HG02798 (cell line): ENCODE data around the gene GLI2.

ENCODE experiments used
- ATAC-seq: cut with Tn5 transposase; IDR thresholded peaks from one replicate; pipeline ENCODE4 v1.9.1; 2021; ENCODE audit warnings: mild to moderate bottlenecking; ENCODE audit not compliant: unreplicated experiment, poor library complexity

The GLI2 gene

DNA sequence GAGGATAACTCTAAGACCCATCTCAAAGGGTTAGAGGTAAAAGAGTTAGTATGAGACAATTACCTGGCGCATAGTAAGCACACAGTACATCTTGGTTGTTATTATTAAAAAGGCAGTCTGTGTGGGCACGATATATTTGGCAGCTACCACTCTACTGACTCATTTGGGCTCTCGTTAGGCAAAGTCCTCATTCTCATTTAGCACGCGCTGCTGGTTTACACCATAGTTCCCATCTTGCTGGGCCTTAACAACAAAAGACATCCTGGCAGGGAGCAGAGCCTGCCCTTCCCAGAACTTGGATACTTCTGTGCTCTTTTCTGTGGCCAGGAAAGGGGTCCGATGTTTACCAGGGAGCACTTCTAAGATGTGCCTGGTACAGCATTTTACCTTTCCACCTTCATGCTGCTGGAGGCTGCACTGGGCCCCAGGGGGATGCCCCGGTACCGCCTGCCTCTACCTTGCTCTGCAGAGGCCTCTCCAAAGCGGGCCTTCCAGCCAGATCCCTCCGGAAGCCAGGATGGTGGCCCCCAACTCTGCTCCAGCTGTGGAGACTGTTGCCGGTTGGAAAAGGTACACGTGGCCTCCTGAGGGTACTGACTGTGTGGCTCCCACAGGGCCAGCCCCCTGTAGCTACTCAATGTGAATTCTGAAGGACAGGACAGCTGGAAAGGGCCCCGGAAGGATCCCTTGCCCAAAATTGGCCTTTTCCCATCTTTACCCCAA is 15.0 kb downstream of the GLI2 start:
- no peak for ATAC-seq

DNA sequence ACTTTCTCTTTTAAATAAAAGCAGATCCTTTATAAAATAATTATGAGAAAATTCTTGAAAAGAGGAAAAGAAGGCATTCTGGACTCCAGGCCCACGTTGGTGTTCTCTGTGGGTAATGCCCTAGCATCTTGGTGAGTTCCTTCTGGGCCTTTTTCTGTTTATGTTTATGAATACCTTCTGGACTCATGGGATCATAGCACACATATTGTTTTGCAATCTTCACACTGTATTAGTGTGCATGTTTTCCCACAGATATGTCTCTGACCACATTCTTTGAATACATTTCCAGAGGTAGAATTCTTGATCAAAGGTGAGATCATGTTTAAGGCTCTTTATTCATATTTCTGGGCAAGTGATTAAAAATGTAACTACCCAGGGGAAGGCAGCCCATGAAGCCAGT is 15.9 kb downstream of the GLI2 start:
- no peak for ATAC-seq

- no peak for ATAC-seq
Measured at GRCh38 chr2:120754067-120754960, 18.6 kb downstream of the GLI2 start.

DNA sequence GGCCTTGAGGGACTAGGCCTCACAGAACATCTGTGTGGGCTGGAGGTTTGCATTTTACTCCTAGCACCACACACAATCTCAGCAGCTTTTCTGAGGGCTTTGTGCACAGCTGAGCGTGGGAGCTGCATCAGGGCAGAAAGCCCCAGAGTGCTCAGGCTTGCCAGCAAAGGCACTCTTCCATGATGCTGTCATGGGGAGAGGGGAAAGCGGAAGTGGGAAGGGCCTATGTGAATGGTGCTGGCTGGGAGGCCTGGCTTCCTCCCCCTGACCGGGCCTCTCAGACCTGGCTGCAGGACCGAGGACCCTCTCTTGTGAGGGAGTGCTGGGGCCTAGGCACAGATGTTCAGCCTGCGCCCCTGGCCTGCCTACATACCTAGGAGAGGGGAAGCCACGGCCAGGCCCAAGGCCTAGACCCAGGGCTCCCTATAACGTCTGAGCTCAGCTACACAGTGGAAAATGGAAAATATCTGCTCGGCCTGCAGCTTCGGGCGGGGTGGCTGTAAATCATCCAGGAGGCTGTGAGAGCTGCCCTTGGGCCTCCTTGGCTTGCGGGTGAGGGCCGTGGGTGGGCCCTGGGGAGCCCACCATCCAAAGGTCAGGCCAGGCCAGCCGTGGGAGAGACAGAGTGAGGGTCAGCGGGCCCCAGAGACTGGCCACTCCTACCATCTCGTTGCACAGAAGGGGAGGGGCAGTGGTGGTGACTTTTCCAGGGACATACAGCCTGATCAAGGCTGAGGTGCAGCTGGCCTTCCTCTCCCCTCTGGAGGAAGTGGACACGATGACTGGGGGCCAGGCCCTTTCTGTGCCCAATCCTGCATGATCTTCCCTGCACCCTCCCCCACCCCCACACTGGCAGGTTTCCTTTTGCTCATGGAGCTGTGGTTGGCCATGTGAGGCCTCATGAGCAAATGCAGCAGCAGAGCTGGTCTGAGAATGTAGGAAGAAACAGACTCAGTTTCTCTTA is 22.8 kb downstream of the GLI2 start:
- ATAC-seq, result no peak

DNA sequence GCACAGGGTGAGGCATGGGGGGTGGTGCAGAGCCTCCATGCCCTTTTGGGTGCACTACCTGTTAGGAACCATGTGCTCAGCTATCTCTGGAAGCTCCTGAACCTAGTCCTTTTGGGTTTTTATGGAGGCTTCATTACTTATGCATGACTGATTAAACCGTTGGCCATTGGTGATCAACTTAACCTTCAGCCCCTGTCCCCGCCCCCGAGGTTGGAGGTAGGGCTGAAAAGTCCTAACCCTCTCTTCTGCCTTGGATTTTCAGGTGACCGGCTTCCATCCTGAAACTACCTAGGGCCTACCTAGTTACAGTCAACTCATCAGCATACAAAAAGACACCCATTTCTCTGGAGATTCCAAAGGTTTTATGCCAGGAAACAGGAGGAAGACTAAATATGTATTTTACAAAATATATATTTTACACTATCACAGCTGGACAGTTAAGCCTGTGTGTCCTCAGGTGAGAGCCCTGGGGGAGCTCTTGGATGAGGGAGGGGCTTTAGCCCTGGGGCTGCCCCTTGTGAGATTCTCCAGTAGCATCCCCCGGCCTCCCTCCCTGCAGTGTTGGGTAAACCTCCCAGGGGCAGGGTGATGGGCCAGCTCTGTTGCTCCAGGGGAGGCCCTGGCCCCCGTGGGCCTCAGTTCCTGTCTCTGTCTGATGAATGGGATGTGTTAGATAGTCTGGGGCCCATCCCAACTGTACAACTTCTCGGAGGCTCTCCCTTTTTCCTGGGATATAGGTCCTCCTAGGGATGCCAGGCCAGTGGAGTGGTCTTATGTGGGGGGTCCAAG is 24.1 kb downstream of the GLI2 start:
- no peak for ATAC-seq

- ATAC-seq, result no peak
Measured at GRCh38 chr2:120760446-120761135, 24.9 kb downstream of the GLI2 start.

- ATAC-seq, result no peak
Measured at GRCh38 chr2:120761164-120761861, 25.6 kb downstream of the GLI2 start.

- ATAC-seq, result no peak
Measured at GRCh38 chr2:120761911-120762310, 26.2 kb downstream of the GLI2 start.

DNA sequence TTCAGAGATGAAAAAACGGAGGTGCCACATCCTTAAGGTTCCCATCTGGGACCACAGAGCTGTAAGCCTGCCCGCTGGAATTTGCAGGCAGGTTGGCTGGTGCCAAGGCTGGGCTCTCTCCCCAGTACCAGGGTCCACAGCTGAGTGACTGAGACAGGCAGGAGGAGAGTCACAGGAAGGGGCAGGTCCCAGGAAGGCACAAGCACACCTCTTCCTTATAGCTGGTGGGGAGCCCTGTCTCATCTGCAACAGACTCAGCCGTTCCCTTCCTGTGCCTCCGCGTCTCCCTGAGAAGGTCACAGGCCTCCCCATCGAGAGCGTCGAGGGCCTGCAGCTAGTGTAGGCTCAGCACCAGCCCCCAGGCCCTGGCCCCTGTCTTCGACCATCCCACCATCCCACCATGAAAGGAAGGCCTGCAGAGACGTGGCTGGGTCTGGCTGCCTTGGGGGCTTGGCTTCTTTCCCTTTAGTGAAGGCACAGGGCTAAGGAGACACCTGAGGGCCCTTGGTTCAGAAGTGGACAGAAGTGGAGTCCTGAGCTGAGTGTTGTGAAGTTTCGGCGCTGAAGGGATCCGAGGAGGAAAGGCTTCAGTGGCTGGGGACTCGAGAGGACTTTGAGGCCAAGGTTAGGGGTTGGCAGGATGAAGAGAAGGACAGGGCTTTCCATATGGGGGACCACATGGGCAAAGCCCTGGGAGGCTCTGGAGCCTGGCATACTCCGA is 26.8 kb downstream of the GLI2 start:
- no peak for ATAC-seq

- ATAC-seq, result no peak
Measured at GRCh38 chr2:120763508-120763907, 27.8 kb downstream of the GLI2 start.

DNA sequence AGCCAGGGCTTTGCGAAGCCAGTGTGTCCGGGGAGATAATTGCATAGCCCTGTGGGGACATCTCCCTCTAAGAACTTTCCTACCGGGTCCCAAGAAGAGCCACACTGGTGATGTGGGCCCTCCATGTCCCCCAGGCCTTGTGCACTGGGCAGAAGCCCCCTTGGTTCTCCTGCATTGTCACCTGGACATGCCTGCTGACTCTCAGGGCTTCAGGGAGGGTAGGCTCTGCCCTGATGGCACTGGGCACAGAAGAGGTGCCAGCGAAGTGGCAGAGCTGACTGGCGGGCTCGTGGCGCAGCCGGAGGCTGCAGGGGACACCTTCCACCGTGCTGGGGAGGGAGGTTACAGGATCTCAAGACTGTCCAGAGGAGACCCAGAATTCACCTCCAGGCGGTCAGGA is 28.3 kb downstream of the GLI2 start:
- no peak for ATAC-seq

DNA sequence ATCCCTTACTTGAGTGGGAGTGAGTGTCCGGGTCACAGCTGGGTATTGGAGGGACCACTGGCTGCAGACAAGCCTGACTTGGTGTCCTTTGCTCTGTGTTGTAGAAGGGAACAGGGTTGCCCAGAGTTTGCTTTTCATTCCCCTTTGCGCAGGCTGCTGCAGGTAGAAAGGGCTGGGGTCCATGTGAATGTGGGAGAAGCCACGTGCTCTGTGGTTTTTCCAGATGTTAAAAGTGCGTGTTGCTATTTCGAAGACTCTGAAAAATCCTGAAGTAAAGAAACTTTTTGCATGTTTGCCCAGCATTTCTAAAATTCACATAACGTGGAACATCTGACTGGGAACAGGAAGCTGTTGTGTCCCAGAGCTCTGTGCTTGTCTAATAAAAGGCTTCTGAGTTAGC is 28.8 kb downstream of the GLI2 start:
- ATAC-seq, result no peak

- no peak for ATAC-seq
Measured at GRCh38 chr2:120764991-120765677, 29.5 kb downstream of the GLI2 start.

DNA sequence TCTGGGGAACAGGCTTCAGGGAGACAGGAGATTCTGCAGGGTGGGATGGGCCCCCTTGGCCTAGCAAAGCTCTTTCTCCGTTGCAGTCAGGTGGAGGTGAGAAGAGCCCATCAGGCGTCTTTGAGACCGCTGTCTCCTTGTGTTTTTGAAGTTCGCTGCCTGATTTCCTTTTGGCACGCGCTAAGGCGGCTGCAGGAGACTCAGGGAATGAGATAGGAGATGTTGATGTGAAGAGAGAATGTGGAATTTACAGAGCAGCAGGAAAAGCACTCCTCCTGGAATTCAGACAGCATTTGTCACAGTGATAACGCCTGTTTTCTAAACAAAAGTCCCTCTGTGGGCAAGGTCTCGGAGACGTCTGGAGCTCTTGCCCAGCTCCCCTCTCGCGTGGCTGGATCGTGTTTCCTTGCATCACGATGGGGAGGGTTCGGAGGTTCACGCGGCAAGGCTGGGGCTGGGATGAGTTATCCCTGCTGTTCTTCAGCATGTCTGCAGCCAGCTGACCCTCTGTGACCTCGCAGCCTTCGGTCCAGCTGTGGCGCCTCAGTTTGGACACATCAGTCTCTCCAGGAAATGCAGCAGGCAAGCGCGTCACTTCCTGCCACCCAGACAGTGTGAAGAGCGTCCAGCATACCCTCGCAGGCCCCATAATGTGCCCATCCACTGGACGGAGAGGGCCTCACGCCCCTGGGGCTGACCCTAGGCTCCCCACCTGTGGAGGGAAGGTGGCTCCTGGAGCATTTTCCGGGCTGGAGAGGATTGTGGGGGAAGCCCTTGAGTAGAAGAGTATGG is 30.2 kb downstream of the GLI2 start:
- no peak for ATAC-seq

GRCh38 chr2:120766470-120767351 is 31.0 kb downstream of the GLI2 start:
- no peak for ATAC-seq
